NCI-H2107 treated with DMSO at 0.1 percent for 48 hours (cell line): Measurements from ENCODE around the gene VWC2L.
A peak's percentile ranks its signal among the peaks of the same experiment; 100 is the strongest.

Experiments used
- DNase-seq: peaks from one replicate; lab custom pipeline; 2025; ENCODE audit not compliant: unreplicated experiment; lab: John Stamatoyannopoulos, UW

Gene VWC2L

GRCh38 chr2:214465363-214466146 is 54.7 kb downstream of the VWC2L start:
- DNase-seq: no peak

DNA sequence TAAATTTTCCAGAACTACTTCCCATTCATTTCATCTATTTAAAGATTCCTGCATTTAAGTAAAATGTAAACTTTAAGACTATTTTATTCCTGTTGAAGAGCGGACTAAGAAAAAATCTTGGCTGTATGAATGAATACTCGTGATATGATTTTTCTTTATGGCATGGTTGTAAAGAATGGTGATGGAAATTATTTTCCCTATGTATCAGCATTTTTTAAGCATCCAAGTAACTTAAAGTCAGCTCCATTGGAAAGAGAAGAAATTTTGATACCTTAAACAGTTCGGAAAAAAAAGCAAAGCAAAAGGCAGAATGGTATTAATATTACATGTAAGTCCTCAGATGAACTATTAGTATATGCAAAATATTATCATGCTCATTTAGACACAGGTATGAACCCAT is 58.9 kb downstream of the VWC2L start:
- DNase-seq: no peak

- no peak for DNase-seq
These were observed 60.5 kb downstream of the VWC2L start for GRCh38 chr2:214471382-214471781.

- no peak for DNase-seq
These were observed 61.1 kb downstream of the VWC2L start for GRCh38 chr2:214471990-214472389.

- DNase-seq: no peak
These were observed 66.5 kb downstream of the VWC2L start for GRCh38 chr2:214477305-214477704.

DNA sequence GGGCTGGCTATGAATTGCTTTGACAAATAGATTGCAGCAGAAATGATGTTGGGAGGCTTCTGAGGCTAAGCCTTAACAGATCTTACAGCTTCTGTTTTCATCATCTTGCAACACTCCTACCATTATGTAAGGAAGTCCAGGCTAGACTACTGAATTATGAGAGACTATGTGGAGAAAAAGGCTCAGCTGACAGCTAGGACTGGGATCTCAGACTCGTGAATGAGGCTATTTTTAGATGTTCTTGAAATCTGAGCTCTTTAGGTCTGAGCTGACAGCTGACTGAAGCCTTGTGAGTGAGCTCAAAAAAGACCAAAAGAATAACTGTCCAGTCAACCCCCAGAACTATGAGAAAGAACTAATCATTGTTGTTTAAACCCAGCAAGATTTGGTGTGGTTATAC is 70.3 kb downstream of the VWC2L start:
- DNase-seq: peak; percentile 76

DNA sequence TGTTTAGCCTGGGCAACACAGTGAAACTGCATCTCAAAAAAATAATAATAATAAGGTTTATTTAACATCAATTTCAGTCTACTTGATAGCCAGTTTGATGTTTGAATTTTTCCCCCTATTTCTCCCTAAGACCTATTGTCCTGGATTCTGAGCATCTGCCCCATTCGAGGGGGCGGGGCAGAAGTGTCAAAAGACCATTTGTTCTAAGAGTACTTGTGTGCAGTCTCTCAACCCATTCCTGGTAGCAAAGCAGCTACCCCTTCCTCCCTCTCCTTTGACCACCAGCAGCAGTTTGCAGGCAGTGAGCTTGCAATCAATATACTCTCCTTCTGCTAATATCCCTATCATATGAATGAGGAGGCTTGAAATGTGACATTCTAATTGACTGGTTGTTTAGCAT is 71.9 kb downstream of the VWC2L start:
- no peak for DNase-seq

GRCh38 chr2:214484239-214484638 is 73.4 kb downstream of the VWC2L start:
- DNase-seq: peak; percentile 77

GRCh38 chr2:214484701-214485100 is 73.8 kb downstream of the VWC2L start:
- no peak for DNase-seq

DNA sequence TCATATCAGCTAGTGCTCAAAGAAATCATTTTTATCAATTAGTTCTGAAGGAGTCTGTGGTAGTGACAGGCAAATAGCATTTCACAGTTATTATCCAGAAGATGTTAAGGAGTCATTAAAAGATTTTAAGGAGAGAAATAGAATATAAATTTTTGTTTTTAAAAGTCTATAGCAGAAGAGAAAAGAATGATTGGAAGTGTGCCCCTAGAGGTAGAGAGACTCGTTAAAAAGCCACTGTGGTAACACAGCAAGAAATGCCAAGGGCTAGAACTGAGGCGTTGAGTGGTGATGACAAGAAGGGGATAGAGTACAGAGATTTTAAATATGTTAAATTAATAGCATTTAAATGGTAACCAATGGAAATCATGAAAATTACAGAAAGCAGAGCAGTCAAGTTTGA is 78.3 kb downstream of the VWC2L start:
- no peak for DNase-seq

- DNase-seq: no peak
These were observed 78.8 kb downstream of the VWC2L start for GRCh38 chr2:214489702-214490101.

DNA sequence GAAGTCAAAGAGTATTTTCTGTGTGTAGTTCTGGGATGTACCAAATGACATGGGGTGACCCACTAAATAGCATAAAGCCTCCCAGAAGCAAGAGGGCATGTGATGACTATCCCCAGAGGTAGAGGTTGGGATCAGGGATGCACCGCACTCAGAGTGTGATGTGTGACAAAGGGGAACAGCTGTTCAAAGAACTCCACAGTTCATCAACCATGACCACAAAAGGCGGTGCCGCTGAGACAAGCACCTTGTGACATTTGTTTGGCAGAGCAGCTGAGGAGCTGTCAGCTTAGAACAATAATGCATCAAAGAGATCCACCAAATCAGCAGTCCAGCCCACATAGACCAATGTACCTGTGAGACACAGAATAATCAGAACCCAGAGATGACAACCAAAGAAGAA is 81.3 kb downstream of the VWC2L start:
- peak; percentile 89 for DNase-seq

GRCh38 chr2:214492608-214493007 is 81.8 kb downstream of the VWC2L start:
- no peak for DNase-seq

GRCh38 chr2:214497489-214497888 is 86.6 kb downstream of the VWC2L start:
- DNase-seq: no peak

- DNase-seq: no peak
These were observed 92.7 kb downstream of the VWC2L start for GRCh38 chr2:214503568-214503967.

- no peak for DNase-seq
These were observed 93.9 kb downstream of the VWC2L start for GRCh38 chr2:214504599-214505376.

DNA sequence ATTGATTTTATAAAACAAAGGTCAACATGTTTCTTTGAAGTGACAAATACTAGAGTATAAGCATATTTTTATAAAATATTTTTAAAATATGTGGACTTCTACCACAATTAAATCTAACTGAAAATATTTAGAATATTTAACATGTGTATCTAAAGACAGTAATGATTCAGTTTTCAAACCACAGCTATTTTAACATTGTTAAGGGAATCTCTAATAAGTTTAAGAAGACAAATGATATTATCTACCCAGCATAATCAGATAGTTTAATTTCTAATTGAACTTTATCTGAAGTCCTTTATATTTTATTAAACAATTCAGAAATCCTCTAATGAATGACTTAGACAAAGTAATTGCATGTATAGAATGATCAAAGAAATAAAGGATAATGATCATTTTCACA is 96.2 kb downstream of the VWC2L start:
- no peak for DNase-seq

- no peak for DNase-seq
These were observed 103.8 kb downstream of the VWC2L start for GRCh38 chr2:214514704-214515103.

GRCh38 chr2:214515111-214515510 is 104.3 kb downstream of the VWC2L start:
- no peak for DNase-seq

GRCh38 chr2:214519258-214519818 is 108.5 kb downstream of the VWC2L start:
- DNase-seq: no peak

DNA sequence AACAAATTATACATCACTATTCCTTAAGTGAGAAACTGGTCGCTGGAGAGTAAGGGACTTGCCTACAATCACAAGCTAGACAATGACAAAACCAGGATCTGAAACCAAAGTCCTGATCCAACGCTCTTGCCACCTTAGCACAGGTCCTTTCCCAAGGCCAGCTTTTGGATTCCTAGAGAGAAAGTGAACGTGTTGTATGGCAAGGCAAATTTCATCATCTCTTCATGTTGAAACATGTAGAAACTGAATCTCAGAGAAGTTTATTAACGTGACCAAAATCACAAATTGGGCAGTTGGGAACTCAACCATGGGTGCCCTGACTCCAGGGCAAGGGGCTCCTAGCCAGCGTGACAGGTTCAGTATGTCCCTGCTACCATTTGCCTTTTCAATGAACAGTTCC is 118.2 kb downstream of the VWC2L start:
- no peak for DNase-seq

DNA sequence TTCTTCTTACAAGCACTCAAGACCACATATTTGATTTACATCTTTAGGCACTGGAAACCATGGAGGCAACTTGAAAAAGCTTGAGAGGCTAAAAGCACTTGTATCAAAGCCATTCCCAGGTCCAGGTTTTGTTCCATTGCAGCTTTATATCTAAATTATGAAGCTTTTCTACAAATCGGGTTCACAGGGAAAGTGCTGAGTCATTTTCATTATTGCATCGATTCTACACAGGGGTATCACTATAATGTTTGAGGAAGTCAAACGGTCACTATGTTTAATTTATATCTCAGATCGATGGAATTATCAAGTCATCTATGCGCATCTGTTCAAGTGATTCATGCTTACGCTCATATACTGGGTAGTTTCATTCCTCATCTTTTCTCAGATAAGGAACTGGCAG is 118.7 kb downstream of the VWC2L start:
- no peak for DNase-seq
